Non-pigmented ciliary epithelial cell (primary cell): ENCODE measurements around the gene RBM42.
"Not testable (repeated sequence)": the region's sequence is repeated elsewhere in the genome, so short reads cannot be mapped to it uniquely, and the experiment has no call there.

ENCODE experiments used
- DNase-seq: peaks from one replicate; pipeline ENCODE4 v3.0.0-alpha.2; 2010; ENCODE audit warnings: low read depth

RBM42 gene

DNA sequence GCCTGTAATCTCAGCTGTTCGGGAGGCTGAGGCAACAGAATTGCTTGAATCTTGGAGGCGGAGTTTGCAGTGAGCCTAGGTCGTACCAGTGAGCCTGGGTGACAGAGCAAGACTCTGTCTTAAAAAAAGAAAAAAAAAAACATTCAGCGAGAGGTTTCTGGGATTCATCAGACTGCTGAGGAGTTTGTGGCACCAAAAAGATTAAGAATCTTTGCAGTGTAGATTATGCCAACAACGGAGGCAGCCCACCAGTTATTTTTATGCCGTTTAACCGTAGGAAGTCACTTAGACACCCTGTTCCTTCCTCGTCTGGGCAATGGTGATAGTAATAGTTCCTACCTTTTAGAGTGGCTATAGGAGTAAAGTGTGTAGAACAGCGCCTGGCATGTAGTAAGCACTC, 21.7 kb downstream of the RBM42 start:
- no peak for DNase-seq

DNA sequence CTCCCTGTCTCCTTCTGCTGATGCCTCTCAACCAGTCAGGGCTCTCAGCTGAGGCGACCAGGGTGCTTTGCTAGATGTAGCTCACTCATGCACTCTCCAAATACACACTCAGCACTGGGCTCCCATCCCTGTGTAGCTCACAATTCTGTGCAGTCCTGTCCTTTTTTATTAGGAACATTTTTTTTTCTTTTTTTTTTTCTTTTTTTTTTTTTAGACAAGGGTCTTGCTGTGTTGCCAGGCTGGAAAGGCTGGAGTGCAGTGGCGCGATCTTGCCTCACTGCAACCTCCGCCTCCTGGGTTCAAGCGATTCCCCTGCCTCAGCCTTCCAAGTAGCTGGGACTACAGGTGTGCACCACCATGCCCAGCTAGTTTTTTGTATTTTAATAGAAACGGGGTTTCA, 26.0 kb downstream of the RBM42 start:
- not testable (repeated sequence) for DNase-seq

DNA sequence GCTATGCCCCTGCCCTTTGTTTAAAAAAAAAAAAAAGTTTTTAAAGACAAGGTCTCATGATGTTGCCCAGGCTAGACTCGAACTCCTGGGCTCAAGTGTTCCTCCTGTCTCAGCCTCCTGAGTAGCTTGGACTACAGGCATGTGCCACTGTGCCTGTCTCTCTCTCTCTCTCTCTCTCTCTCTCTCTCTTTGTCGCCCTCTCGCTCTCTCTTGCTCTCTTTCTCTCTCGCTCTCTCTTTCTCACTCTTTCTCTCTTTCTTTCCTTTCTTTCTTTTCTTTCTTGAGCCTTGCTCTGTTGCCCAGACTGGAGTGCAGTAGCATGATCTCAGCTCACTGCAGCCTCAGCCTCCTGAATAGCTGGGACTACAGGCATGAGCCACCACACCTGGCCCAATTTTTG, 26.8 kb downstream of the RBM42 start:
- DNase-seq: no peak

DNA sequence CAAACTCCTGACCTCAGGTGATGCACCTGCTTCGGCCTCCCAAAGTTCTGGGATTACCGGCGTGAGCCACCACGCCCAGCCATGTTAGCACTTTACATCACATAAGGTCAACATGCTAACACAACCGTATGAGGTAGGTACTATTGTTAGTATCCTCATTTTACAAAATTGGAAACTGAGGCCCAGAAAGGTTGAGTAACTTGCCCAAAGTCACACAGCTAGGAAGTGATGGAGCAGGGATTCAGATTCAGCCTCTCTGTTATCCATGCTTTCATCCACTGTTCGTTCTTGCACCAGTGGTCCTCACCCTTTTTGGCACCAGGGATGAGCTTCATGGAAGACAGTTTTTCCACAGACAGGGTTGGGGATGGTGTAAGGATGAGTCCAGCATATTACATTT, 27.9 kb downstream of the RBM42 start:
- no peak for DNase-seq

DNA sequence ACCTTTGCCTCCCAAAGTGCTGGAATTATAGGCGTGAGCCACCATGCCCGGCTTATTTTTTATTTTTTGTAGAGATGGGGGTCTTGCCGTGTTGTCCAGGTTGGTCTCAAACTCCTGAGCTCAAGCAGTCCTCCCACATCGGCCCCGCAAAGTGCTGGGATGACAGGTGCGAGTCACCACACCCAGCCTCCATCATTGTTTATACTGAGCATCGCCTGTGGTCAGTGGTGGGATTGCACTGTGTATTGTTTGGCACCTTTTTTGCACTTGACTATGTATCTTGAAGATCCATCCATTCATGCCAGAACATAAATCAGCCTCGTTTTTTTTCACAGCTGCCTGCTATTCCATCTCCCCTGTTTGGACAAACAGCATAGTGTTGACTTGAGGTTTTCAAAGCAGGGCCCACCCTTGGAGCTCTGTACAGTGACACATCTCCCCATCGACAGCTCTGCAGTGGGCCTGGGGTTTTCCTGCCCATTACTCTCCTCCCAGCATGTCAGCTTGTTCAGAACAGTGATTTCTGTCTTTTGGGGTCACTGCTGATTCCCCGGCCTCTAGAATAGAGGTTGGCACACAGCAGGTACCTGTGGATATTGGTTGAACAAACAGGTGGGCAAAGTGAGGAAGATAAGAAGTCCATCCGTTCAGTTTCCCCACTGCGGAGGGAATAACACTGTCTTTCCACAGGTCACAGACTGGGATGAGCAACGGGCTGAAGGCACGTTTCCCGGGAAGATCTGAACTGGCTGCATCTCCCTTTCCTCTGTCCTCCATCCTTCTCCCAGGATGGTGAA, 29.3 kb downstream of the RBM42 start:
- DNase-seq: no peak

DNA sequence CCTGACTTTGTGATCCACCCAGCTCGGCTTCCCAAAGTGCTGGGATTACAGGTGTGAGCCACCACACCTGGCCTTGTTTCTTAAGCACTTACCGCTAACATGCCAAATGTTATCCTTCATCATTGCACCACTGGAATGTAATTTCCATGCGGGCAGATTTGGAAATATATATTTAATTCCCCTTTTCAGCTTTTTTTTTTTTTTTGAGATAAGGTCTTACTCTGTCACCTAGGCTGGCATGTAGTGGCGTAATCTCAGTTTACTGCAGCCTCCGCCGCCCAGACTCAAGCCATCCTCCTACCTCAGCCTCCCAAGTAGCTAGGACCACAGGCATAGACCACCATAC, 33.1 kb downstream of the RBM42 start:
- DNase-seq: no peak

DNA sequence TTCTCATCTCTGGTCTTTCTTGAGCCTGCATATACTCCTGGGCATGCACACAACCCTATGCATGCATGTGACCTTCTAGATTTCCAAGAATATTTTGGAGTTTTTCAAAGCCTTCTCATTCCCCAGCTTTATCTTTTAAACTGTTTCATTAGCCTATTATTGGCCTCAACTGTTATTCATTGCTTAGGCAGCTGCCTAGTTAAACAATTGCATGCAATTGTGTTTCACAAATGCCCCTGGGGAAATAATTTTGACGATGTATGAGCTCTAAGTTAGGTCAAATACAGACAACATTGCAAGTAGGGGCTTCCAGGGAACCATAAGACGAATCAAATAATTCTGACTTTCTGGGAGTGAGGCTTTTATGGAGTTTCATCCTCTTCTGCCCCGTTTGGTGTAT, 35.1 kb downstream of the RBM42 start:
- no peak for DNase-seq

DNA sequence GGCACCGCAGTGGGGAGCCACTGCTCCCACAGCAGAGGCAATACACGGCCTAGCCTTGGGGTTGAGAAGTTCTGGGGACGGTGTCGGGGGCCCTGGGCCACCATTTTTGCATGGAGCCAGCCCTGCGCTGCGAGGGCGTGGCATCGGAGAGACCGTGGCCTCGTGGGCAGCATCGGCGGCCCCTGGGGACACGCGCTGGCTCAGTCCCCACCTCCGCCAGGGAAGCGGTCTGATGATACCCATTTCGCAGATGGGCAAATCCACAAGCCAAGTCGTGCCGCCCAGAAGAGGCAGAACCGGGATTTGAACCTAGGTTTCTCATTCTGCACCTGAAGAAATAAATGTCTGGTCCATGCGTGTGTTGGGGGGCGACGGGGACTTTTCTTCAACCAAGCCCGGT, 36.3 kb downstream of the RBM42 start:
- no peak for DNase-seq

DNA sequence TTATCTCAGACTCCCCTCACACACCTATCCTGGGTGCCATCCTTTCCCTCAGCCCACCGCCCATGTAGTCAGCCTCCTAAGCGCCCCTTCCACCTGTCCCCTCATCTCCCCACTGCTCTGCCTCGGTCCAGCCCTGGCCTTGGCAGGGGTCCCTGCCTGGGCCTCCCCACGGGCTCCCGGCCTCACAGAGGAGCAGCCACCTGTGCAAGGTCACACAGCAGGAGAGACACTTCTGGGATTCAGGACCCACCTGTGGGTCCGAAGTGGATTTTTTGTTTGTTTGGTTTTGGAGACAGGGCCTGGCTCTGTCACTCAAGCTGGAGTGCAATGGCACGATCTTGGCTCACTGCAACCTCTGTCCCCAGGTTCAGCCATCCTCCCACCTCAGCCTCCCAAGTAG, 36.8 kb downstream of the RBM42 start:
- DNase-seq: no peak

DNA sequence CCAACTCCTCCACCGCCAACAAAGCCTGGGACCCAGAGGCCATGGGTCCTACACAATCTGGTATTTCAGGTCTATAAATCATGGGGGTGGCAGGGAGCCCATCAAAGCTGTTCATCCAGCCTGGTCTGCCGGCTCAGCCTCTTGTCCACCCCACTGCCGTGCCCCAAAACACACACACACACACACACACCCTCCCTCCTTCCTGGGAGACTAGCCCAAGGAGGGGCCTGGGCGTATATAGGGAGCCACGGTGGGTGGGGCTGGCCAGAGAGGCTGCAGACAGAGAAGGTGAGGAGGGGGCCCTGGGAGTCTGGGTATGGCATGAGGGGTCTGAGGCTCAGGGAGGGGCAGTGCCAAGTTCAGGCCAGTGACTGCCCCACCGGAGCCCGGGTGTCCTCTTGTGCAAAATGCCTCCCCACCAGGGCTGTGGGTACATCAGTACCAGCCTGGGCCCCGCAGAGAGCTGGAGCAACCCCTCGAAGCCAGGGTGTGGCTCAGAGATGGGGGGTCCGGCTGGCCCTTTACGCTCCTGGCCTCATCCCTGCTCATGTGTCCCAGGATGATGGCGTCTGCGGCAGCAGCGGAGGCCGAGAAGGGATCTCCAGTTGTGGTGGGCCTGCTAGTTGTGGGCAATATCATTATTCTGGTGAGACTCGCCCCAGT, 37.5 kb downstream of the RBM42 start, which contains the start of gene UPK1A:
Gene UPK1A (plus strand): TSS at position 267 of the 663 bp plus-strand sequence. CDS start 296 bp downstream, at position 563.
- DNase-seq: no peak

DNA sequence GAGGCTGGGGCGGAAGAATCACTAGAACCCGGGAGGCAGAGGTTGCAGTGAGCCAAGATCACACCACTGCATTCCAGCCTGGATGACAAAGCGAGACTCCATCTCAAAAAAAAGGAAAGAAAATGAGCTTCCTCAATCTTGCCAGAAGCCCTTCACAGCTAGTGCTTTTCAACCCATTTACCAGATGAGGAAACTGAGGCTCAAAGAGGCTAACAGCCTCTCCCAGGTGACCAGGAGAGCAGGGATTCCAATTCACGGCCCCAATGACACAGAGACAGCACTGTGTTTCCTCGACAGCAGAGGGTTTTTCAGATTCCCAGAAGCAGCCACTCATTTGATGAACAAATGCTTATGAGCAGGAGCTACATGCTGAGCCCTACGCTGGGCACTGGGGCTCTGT, 40.7 kb downstream of the RBM42 start:
- DNase-seq: no peak

DNA sequence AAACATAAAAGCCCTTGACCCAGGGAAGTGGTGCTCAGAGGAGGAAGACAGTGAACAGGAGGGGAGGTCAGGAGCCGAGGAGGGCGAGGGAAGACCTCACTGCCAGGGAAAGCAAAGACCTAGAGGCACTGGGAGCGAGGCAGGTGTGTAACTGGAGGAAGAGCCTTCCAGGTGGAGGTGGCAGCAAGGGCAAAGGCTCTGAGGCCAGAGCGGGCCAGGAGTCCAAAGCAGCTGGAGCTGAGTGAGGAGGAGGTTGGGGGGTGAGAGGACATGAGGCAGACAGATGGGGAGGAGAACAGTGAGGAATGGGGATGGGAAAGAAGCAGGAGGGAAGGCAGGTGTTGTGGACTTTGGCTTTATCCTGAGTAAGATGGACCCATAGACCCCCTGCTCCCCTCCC, 41.1 kb downstream of the RBM42 start:
- DNase-seq: no peak

DNA sequence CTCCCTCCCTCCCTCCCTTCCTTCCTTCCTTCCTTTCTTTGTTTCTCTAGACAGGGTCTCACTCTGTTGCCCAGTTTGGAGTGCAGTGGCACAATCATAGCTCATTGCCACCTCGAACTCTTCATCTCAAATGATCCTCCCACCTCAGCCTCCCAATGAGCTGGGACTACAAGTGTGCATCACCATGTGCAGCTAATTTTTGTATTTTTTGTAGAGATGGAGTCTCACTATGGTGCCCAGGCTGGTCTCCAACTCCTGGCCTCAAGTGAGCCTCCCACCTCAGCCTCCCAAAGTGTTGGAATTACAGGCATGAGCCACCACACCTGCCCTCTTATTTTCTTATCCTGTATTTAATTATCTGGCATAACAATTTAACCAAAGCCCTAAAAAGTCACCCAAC, 41.9 kb downstream of the RBM42 start:
- DNase-seq: no peak

DNA sequence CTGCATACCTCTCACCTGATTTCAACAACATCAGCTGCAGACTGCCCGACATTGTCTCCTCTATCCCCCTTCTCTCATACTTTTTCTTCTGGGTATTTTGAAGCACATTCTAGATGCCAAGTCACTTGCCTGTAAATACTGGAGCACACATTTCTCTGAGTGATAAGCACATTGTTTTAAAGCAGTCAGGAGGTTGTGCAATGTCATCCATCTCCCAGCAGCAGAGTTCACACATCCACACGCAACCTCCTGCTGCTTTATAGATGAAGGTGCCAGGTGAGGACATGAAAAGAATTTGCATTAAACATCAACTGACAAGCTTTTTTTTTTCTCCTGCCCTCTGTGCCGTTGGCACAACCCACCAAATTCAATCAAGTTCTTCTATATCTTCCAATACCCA, 43.0 kb downstream of the RBM42 start:
- no peak for DNase-seq

DNA sequence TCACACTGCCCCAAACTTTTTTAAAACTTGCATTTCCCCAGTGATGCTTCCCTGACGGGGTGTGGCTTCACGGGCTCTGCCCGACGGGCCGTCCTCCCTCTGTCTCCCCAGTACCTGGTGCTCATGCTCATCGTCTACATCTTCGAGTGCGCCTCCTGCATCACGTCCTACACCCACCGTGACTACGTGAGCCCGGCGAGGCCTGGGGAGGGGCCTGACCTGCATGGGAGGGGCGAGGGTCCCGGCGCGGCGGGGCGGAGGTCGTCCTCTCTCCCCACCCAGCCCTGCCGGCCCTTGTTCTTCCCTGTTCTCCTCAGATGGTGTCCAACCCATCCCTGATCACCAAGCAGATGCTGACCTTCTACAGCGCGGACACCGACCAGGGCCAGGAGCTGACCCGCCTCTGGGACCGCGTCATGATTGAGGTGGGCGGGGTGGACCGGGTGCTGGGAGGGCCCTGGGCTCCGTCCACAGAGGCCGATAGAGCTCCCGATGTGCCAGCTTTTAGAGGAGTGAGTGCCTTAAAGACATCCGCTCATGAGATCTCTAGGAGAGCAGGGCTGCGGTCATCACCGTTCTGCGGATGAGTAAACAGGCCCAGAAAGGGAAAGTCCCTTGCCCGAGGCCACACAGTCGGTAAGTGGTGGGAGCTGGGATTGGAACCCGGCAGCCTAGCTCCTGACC, 44.4 kb downstream of the RBM42 start:
- DNase-seq: peak; percentile 11

DNA sequence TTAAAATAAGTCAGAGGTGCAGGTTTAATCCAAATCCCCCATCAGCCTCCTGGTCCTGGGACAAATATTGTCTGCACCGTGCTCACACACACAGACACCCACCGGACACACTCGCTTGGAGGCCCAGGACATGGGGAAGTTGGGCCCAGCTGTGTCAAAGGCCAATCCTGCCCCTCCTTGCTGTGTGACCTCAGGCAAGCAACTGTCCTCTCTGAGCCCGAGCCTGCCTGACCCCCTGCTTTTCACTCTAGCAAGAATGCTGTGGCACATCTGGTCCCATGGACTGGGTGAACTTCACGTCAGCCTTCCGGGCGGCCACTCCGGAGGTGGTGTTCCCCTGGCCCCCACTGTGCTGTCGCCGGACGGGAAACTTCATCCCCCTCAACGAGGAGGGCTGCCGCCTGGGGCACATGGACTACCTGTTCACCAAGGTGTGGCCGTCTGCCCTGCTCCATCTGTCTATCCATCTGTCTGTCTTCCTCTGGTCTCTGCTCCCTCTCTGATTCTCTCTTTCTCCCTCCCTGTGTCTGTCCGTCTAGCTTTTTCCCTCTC, 46.8 kb downstream of the RBM42 start:
- DNase-seq: no peak
